CD4-positive, CD25-positive, alpha-beta regulatory T cell (primary cell): ENCODE results near the gene CSMD2. TPM values are rescaled to one million over a fixed set of nuclear protein-coding genes. Genes with fewer than 3 reads are reported as not detected.

ENCODE experiments used
- ATAC-seq, 2 donors: fragments of 150-1000 bp; cut with Tn5 transposase; one replicate each; pipeline ENCODE4 v1.10.0; 2021; ENCODE audit warnings: low read depth in 2 of 2, moderate number of reproducible peaks in 2 of 2, moderate library complexity in 1 of 2
- DNase-seq, 3 donors: peaks; one replicate each; pipeline versions ENCODE4 v3.0.0 to v3.0.0-alpha.2; 2012 to 2022; ENCODE audit warnings: mixed read lengths in 1 of 3
- H3K27ac ChIP-seq: one replicate; pipeline ENCODE4 v1.7.0; 2013; ENCODE audit warnings: mild to moderate bottlenecking, low read length; ENCODE audit not compliant: insufficient read depth, poor library complexity, severe bottlenecking
- H3K27me3 ChIP-seq: one replicate; pipeline ENCODE4 v1.7.0; 2013; ENCODE audit warnings: low read length; ENCODE audit not compliant: control insufficient read depth, insufficient read depth
- H3K36me3 ChIP-seq: one replicate; pipeline ENCODE4 v1.7.0; 2013; ENCODE audit warnings: mild to moderate bottlenecking, low read length, moderate library complexity; ENCODE audit not compliant: control insufficient read depth, insufficient read depth
- H3K4me1 ChIP-seq: 2 replicates; pipeline ENCODE4 v1.7.0; 2013; ENCODE audit warnings: mild to moderate bottlenecking, low read length; ENCODE audit not compliant: insufficient read depth, control insufficient read depth, poor library complexity, severe bottlenecking
- H3K4me3 ChIP-seq: one replicate; pipeline ENCODE4 v1.7.0; 2013; ENCODE audit warnings: low read depth, mild to moderate bottlenecking, low read length, moderate library complexity
- H3K9me3 ChIP-seq, 2 experiments: 1 replicate in 1 of 2; 2 replicates in 1 of 2; pipeline ENCODE4 v1.7.0; 2013; ENCODE audit warnings: low read length in 2 of 2, mild to moderate bottlenecking in 1 of 2, moderate library complexity in 1 of 2; ENCODE audit not compliant: control insufficient read depth in 2 of 2
- H3K27ac Mint-ChIP-seq, 3 donors: one replicate each; pipeline ENCODE4 v1.8.0; 2020 to 2022; ENCODE audit warnings: mild to moderate bottlenecking in 3 of 3, mixed read lengths in 3 of 3, moderate library complexity in 2 of 3
- H3K27me3 Mint-ChIP-seq: one replicate; pipeline ENCODE4 v1.8.0; 2022; ENCODE audit warnings: mild to moderate bottlenecking, mixed read lengths
- H3K36me3 Mint-ChIP-seq: one replicate; pipeline ENCODE4 v1.8.0; 2020; ENCODE audit warnings: mixed read lengths
- H3K4me1 Mint-ChIP-seq, 4 donors: one replicate each; pipeline ENCODE4 v1.8.0; 2020 to 2022; ENCODE audit warnings: mixed read lengths in 4 of 4, mild to moderate bottlenecking in 1 of 4
- H3K4me3 Mint-ChIP-seq, 4 donors: one replicate each; pipeline ENCODE4 v1.8.0; 2020 to 2022; ENCODE audit warnings: mild to moderate bottlenecking in 4 of 4, mixed read lengths in 4 of 4, moderate library complexity in 3 of 4
- H3K9me3 Mint-ChIP-seq, 7 donors: one replicate each; pipeline ENCODE4 v1.8.0; 2020 to 2022; ENCODE audit warnings: mixed read lengths in 7 of 7, mild to moderate bottlenecking in 3 of 7, moderate library complexity in 2 of 7
- polyA plus RNA-seq, 4 donors: library from polyadenylated mRNA; unstranded; fragments of 300-500 nt; fragmentation: Illumina TruSeq; gene quantifications; one replicate each; pipeline ENCODE4 v1.2.3, GENCODE V29; 2021
- total RNA-seq: library from RNA; stranded (reverse); gene quantifications from one replicate; pipeline ENCODE4 v1.2.3, GENCODE V29; 2022

The CSMD2 gene
- total and polyA plus RNA-seq, 5 donors from 2014 or later: not detected

DNA sequence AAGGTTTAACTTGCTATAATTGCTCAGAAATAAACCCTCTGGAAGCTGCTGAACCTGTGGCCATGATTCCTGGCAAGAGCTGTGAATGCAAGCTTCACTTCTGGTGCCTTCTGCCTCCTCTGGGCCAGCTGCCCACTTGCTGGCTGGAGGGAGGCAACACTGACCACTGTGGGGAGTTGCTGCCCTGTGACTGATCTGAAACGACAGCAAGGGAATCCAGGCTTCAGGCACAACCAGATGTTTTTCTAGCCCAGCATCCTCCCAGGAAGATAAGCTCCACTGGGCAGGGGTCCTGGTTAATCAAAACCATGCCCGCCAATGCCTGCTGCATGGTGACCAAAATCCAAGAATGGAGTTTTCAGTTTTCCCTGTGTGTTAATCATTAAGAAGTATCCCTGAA, 481.1 kb downstream of the CSMD2 start:
- Mint-ChIP-seq H3K4me3 (no peak overlapping the region), H3K9me3 (peaks cover 0 to 1% (median 0%) of the 10 kb centered on the region in 7 donors), H3K27me3 (peaks cover 14% of the 10 kb centered on the region), H3K4me1 (no peaks in the 10 kb centered on the region), H3K36me3 (no peaks in the 10 kb centered on the region), H3K27ac (no peak overlapping the region)
- H3K27ac ChIP-seq: no peak overlapping the region
- no peak for ATAC-seq
- no peak for DNase-seq
- H3K4me3 ChIP-seq: no peak overlapping the region
- H3K4me1 ChIP-seq: no peaks in the 10 kb centered on the region
- no peaks in the 10 kb centered on the region for H3K36me3 ChIP-seq
- no peaks in the 10 kb centered on the region for H3K9me3 ChIP-seq
- peaks cover 8% of the 10 kb centered on the region for H3K27me3 ChIP-seq

DNA sequence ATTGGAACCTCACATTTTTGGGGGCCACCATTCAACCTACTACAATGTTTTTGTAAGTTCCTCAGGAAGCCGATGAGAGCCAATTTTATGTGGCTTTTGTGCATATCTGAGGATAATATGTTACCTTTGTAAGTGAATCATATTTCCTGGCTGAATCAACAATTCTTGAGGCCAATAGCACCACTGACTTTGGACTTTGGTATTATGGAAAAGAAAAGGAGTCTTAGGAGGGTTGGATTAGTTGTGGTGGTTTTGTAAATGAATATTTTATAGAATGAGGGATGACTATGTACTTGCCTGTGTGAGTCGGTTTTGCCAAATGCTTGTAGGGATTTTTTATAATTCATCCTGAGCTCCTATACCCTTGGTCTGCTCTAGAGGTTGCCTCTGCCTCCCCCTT, 482.7 kb downstream of the CSMD2 start:
- H3K27me3 Mint-ChIP-seq: peaks cover 14% of the 10 kb centered on the region
- peaks cover 8% of the 10 kb centered on the region for H3K27me3 ChIP-seq
- ATAC-seq: no peak
- no peaks in the 10 kb centered on the region for H3K36me3 ChIP-seq
- H3K4me3 ChIP-seq: no peak overlapping the region
- DNase-seq: no peak
- no peak overlapping the region for H3K27ac ChIP-seq
- H3K36me3 Mint-ChIP-seq: no peaks in the 10 kb centered on the region
- no peaks in the 10 kb centered on the region for H3K4me1 Mint-ChIP-seq
- H3K4me1 ChIP-seq: no peaks in the 10 kb centered on the region
- H3K27ac Mint-ChIP-seq: no peak overlapping the region
- peaks cover 0 to 6% (median 1%) of the 10 kb centered on the region in 7 donors for H3K9me3 Mint-ChIP-seq
- no peaks in the 10 kb centered on the region for H3K9me3 ChIP-seq
- H3K4me3 Mint-ChIP-seq: no peak overlapping the region

DNA sequence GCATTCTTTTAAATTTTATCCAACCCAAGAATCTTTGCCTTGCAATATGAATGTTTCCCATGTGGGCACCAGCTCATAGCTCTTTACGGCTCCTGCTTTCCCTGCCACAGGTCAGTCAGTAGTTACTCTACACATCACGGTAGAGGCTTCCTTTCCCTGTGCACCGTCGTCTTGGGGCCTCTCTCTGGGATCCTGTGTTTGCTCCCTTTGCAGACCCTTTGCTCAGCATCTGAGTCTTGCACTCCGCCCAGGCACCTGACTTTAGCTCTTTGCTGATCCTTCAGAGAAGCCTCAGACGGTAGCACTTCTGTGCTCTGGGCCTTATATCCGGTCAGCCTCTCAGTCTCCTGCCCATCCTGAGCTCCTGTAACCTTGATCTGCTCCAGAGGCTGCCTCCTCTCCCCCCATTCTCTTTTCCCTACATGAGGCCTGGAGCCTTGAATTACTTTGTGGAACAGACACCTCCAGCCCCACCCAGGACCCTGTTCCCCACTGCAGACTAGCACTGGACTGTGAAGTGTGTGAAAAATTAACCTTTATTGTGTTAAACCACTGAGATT, 484.7 kb downstream of the CSMD2 start:
- Histone ChIP-seq H3K4me3 (no peak overlapping the region), H3K4me1 (no peaks in the 10 kb centered on the region), H3K27ac (no peak overlapping the region), H3K27me3 (peaks cover 7% of the 10 kb centered on the region), H3K36me3 (no peaks in the 10 kb centered on the region), H3K9me3 (no peaks in the 10 kb centered on the region)
- Mint-ChIP-seq H3K9me3 (peaks cover 0 to 6% (median 0%) of the 10 kb centered on the region in 7 donors), H3K36me3 (no peaks in the 10 kb centered on the region), H3K4me1 (no peaks in the 10 kb centered on the region), H3K27ac (no peak overlapping the region), H3K27me3 (peaks cover 14% of the 10 kb centered on the region), H3K4me3 (no peak overlapping the region)
- no peak for ATAC-seq
- no peak for DNase-seq

DNA sequence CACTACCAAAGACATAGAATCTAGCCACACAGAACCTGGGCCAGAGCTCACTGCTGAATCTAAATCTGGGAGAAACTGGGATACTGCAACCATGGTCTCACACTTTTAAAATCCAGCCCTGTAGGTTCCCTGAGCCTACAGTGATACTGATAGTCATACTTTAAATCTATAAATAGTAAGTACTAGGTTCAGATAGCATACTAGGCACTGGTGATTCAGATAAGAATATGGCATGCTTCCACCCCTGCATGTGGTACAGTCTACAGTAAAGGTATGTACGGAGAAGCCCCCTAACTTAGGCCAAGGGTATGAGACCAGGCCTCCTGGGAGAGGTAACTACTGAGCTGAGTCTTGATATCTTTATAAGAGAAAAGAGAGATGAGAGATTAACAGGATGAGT, 494.5 kb downstream of the CSMD2 start:
- Mint-ChIP-seq H3K4me1 (no peaks in the 10 kb centered on the region), H3K4me3 (no peak overlapping the region), H3K27ac (no peak overlapping the region), H3K36me3 (no peaks in the 10 kb centered on the region), H3K27me3 (no peaks in the 10 kb centered on the region), H3K9me3 (peaks cover 0 to 4% (median 1%) of the 10 kb centered on the region in 7 donors)
- no peak overlapping the region for H3K4me3 ChIP-seq
- H3K27me3 ChIP-seq: peaks cover 1% of the 10 kb centered on the region
- no peaks in the 10 kb centered on the region for H3K36me3 ChIP-seq
- H3K4me1 ChIP-seq: no peaks in the 10 kb centered on the region
- ATAC-seq: no peak
- H3K27ac ChIP-seq: no peak overlapping the region
- no peaks in the 10 kb centered on the region for H3K9me3 ChIP-seq
- no peak for DNase-seq

DNA sequence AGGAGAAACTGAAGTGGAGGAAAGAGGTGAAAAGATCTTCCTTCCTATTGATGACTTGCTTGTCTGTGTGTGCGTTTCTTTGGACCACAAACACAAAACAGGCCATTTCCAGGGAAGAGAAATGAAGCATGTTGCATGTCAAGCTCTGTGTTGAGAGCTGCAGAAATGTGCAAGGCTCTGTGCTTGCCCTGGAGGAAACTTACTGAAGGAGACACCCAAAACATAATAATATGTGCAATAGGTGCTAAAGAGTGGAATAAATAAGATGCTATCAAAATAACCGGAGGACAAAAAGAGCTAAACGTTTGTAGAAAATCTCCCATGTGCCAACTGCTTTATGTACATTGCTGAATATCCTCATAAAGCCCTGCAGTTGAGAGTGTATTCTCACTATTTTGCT, 496.3 kb downstream of the CSMD2 start:
- no peak overlapping the region for H3K4me3 Mint-ChIP-seq
- Histone ChIP-seq H3K9me3 (no peaks in the 10 kb centered on the region), H3K4me3 (no peak overlapping the region), H3K27me3 (peaks cover 2% of the 10 kb centered on the region), H3K27ac (no peak overlapping the region), H3K4me1 (no peaks in the 10 kb centered on the region), H3K36me3 (no peaks in the 10 kb centered on the region)
- no peaks in the 10 kb centered on the region for H3K27me3 Mint-ChIP-seq
- peaks cover 0 to 3% (median 0%) of the 10 kb centered on the region in 7 donors for H3K9me3 Mint-ChIP-seq
- H3K4me1 Mint-ChIP-seq: no peaks in the 10 kb centered on the region
- DNase-seq (no peak), ATAC-seq (no peak)
- H3K36me3 Mint-ChIP-seq: no peaks in the 10 kb centered on the region
- no peak overlapping the region for H3K27ac Mint-ChIP-seq

DNA sequence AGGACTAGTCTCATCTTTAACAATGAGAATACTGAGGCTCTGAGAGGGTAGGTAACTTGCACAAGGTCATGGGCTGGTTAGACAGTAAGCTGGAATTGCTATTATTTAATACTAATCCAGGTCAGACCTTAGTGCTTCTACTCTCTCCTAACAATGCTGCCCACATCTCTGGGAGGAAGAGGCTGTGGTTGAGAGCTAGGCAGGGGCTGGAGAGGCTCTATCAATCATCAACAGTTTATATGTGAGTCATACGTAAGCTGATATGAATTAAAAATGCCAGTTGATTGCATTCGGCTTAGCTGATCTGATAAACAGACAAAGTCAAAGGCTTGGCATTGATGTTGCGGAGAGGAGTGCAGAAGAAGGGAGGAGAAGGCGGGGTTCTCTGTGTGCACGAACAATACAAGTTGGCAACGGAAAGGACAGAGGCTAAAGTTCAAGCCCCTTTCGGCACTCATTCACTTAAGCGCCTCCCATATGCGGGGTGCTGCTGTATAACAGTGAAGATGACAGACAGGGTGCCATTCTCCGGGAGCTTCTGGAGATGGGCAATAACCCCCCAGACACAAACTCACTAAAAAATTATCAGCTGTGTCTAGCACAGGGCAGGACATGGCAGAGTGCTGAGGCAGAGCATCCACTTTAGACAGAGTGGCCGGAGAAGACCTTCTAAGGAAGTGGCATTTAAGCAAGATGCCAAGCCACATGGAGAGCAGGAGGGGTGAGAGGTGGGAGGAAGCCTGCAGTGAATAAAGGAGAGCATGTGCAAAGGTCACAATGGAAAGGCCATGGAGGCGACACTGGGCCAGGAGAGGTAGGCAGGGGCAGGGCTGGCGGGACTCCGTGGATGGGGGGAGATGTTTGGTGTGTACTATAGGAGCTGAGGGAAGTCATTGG, 497.4 kb downstream of the CSMD2 start:
- Histone ChIP-seq H3K27ac (no peak overlapping the region), H3K4me1 (no peaks in the 10 kb centered on the region), H3K27me3 (peaks cover 2% of the 10 kb centered on the region), H3K36me3 (no peaks in the 10 kb centered on the region), H3K9me3 (no peaks in the 10 kb centered on the region), H3K4me3 (no peak overlapping the region)
- Mint-ChIP-seq H3K4me3 (no peak overlapping the region), H3K27ac (no peak overlapping the region), H3K36me3 (no peaks in the 10 kb centered on the region), H3K4me1 (no peaks in the 10 kb centered on the region), H3K27me3 (no peaks in the 10 kb centered on the region), H3K9me3 (peaks cover 0 to 3% (median 0%) of the 10 kb centered on the region in 7 donors)
- DNase-seq (no peak), ATAC-seq (no peak)

DNA sequence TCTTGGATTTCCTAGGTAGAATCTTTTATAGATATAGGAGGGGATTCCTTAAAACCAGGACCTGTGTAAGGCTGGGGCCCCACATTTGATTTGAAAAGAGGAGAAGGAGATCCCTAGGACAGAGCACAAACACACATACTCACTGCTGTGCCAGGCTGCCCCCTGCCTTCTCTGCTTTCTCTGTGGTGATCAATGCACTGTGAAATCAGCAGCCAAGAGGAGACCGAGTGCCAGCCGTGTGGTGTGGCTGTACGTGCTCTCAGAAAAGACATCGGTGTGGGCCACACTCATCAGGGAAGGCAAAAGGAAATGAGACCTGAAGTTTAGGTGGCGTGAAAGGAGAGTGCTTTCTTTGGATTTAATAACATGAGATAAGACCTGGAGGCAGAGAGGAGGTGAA, 498.4 kb downstream of the CSMD2 start:
- no peaks in the 10 kb centered on the region for H3K36me3 ChIP-seq
- H3K9me3 ChIP-seq: no peaks in the 10 kb centered on the region
- no peaks in the 10 kb centered on the region for H3K36me3 Mint-ChIP-seq
- H3K4me3 ChIP-seq: no peak overlapping the region
- no peaks in the 10 kb centered on the region for H3K4me1 ChIP-seq
- no peak for DNase-seq
- H3K9me3 Mint-ChIP-seq: peaks cover 0 to 3% (median 0%) of the 10 kb centered on the region in 7 donors
- no peaks in the 10 kb centered on the region for H3K27me3 Mint-ChIP-seq
- H3K27me3 ChIP-seq: peaks cover 2% of the 10 kb centered on the region
- ATAC-seq: no peak
- H3K4me3 Mint-ChIP-seq: no peak overlapping the region
- H3K27ac ChIP-seq: no peak overlapping the region
- H3K27ac Mint-ChIP-seq: no peak overlapping the region
- H3K4me1 Mint-ChIP-seq: no peaks in the 10 kb centered on the region
